ENCODE measurements around the gene OCA2. TPM values are rescaled to one million over a fixed set of nuclear protein-coding genes. Genes with fewer than 3 reads are reported as not detected.

Gene OCA2
- total and polyA plus RNA-seq, 2 of the 8 experiments (the other 6 are each of a cell fraction or from before 2014, with no cell fraction given): 0.20 TPM

DNA sequence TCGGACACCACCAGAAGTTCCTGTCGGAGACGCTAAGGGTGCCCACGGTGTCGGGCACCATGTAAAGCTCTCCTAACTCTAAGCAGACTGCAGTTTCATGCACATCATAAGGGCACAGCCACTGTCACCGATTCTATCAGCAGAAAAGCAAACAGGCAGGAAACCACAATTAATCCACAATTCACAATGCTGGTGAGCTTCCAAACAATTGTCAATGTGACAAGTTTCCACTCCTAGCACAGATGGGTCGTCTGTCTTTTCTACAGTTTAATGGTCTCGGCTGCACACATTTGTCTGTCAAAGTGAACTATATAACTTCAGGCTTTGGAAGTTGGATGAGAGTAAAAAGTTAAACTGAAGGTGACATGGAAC, 8.8 kb upstream of the OCA2 start (continued):
- TF ChIP-seq CEBPB (IDR thresholded peaks at IDR 0.05; ENCODE audit: low read depth, low read length) (no peak), SAP30 (IDR thresholded peaks at IDR 0.05; ENCODE audit: insufficient read depth, insufficient replicate concordance, low read length) (no peak), ASH2L (IDR thresholded peaks at IDR 0.05; ENCODE audit: low read length) (no peak), SRF (IDR thresholded peaks at IDR 0.05; ENCODE audit: low read depth, low read length) (no peak), YY1 (IDR thresholded peaks at IDR 0.05; ENCODE audit: low read depth, low read length) (no peak), RXRA (IDR thresholded peaks at IDR 0.05; ENCODE audit: insufficient read depth, low read depth, low read length) (no peak)
- TF ChIP-seq, protein P1, sequence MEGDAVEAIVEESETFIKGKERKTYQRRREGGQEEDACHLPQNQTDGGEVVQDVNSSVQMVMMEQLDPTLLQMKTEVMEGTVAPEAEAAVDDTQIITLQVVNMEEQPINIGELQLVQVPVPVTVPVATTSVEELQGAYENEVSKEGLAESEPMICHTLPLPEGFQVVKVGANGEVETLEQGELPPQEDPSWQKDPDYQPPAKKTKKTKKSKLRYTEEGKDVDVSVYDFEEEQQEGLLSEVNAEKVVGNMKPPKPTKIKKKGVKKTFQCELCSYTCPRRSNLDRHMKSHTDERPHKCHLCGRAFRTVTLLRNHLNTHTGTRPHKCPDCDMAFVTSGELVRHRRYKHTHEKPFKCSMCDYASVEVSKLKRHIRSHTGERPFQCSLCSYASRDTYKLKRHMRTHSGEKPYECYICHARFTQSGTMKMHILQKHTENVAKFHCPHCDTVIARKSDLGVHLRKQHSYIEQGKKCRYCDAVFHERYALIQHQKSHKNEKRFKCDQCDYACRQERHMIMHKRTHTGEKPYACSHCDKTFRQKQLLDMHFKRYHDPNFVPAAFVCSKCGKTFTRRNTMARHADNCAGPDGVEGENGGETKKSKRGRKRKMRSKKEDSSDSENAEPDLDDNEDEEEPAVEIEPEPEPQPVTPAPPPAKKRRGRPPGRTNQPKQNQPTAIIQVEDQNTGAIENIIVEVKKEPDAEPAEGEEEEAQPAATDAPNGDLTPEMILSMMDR (IDR thresholded peaks at IDR 0.05; ENCODE audit: control extremely low read depth in 1 of 3, insufficient read depth in 1 of 3, low read depth in 1 of 3, low read length in 3 of 3): no peak

All from H1 (cell line).